GM18867 (cell line): Measurements from ENCODE around the gene NPHP4.

ENCODE experiments used
- ATAC-seq: cut with Tn5 transposase; IDR thresholded peaks from one replicate; pipeline ENCODE4 v1.9.1; 2021; ENCODE audit warnings: mild to moderate bottlenecking, moderate library complexity; ENCODE audit not compliant: unreplicated experiment

The NPHP4 gene

DNA sequence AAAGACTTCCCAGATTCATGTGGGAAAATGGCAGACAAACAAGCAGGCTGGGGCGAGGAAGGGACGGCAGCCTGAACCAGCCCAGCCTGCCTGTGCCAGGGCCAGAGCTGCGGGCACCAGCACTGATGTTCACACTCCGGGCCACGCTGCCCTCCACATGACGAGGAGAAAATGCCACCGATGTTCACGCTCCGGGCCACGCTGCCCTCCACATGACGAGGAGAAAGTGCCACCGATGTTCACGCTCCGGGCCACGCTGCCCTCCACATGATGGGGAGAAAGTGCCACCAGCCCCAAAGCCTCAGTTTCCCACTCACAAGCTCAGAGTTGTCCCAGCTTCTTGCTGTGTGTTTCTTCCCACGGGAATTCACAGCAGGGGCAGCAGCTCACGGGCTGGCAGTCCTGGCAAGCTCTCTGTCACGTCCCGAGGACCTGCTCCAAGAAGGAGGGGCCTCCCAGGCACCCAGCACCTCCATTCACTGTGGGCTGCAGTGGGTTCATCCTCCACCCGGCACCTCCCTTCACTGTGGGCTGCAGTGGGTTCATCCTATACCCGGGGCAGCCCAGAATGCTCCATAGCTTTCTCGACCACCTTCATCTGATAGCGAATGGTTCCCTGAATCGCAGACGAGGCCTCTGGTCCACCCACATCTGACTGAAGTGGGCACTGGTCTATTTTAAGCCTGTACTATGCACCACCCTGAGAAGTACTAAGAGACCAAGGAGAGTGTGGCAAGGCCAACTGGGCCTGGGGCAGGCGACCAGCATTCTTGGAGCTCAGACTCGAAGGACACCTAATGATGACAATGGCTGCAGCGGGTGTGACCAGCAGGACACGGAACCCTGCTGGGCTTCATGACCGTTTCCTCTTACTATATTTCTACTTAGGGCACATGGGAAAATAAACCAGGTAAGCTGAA, 108.8 kb downstream of the NPHP4 start:
- ATAC-seq = no peak

DNA sequence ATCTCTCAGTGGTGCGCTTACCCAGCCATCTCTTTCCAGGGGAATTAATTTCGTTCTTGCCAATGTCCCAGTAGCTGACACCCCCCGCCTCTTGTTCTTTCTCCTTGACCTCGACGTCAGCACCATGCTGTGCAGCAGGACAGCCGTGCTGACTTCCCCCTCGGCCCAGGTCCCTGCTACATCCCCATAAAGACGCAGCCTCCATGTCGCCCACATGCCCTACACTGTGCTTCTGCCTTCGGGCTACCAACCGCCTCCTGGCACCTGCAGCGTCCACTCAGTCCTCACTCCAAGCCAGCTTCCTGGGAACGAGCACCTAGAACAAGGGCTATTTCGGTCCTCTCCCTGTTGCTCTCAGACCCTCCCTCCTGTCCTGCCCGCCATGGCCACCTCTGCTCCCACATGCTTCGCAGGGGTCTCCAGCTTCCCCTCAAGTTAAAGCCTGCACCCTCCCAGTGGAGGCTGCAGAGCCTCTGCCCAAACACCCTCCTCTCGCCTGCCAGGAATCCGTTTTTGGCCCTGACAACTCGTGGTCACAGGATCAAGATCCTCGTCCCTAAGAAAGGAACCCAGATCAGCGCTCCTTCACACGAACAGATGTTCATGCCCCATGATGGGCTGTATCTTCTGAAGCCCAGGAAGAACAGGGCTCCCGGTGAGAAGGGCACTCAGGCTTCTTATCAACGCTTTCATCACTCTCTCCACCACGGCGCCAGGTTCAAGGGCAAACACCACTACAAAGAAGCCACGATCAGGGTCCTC, 109.7 kb downstream of the NPHP4 start:
- no peak for ATAC-seq

DNA sequence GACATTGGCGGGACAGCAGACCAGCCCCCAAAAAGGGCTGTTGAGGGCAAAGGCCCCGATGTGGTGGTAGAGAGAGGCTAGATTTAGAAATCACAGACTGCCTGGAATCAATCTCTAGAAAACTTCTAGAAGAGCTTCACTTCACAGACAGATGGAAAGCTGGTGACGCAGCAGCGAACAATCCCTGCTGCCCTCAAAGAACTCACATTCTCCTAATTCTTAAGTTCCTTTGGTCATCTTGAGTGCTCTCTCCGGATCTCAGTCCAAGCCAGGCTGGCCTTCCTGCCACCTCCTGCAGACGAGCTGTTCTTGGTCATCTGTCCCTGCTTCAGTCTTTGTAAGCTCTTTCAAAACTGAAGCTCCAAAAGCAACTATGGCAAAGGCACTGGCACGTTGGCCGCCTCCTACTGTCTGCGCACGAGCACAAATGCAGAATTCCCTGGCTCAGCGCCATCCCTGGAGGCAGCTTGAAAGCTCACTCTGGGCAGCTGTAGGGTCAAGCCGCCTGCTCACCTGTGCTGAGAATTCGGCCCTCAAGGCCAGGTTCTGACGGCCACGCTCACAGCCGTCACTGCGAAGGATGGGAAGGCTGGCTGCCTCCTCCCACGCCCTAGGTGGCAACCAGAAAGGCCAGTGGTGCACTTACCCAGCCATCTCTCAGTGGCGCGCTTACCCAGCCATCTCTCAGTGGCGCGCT, 110.6 kb downstream of the NPHP4 start:
- ATAC-seq = no peak

DNA sequence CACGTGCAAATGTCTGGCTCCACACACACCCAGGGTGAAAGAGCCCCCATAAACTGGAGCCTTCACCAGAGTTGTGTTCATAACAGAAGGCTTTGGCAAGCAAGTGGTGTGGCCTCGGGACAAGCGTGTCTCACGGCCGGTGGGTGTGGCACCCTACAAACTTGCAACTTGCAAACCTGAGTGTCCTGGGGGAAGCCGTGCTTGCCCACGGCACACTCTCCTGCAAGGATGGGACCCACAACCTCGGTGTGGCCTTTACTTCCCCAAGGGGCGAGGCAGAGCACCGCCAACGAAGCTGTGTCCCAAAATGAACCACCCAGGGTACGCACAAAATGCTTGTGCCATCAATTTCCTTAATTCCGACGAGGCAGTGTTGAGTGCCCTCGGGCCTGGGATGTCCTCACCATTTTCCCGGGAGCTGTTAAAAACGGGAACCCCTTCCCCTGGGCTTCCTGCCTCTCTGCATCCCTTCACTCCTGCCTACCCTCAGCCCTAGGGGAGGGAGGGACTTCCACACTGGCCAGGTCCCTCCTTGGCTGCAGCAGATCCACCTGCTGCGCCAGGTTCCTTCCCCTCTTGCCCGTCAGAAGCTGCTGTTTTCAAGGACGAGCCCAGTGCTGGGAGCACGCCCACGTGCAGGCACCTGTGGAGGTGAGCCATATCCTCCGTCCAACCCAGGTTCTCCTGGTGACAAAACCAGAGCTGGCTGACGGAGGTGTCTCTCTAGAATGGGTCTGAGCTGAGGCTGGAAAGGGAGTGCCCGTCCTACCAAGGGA, 111.4 kb downstream of the NPHP4 start:
- no peak for ATAC-seq

DNA sequence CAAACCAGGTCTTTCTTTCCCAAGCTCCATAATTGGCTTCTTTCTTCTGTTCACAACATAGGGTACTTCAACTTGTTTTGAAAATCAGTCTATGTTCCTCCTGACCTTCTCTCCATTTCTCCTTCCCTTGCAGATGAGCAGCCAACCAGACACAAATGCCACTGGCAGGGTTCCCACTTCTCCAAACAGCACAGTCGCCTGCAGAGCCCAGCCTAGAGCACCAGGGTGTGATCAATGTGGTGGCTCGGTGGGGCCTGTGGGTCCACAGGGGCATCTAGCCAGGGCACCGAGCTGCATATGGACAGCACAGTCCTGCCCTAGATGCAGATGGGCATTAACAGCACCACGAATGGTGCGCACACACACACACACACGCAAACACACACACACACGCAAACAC, 112.8 kb downstream of the NPHP4 start:
- ATAC-seq = no peak

DNA sequence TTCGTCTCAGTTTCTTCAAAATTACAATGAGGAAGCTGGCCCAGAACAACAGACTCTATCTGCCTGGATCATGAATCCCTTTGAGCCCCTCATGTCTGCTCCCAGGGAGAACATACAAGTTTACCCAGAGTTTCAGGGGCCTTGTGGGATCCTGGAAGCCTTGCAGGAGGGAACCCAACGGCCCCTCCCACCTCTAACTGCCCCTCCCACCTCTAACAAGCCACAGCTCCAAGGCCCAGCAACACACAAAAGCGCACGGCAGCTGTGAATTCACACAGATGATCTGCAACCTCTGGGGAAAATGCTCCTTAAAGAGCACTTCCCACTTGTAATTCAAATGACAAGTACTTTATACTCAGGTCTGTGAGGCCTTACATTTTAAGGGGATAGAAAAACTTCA, 113.3 kb downstream of the NPHP4 start:
- no peak for ATAC-seq

DNA sequence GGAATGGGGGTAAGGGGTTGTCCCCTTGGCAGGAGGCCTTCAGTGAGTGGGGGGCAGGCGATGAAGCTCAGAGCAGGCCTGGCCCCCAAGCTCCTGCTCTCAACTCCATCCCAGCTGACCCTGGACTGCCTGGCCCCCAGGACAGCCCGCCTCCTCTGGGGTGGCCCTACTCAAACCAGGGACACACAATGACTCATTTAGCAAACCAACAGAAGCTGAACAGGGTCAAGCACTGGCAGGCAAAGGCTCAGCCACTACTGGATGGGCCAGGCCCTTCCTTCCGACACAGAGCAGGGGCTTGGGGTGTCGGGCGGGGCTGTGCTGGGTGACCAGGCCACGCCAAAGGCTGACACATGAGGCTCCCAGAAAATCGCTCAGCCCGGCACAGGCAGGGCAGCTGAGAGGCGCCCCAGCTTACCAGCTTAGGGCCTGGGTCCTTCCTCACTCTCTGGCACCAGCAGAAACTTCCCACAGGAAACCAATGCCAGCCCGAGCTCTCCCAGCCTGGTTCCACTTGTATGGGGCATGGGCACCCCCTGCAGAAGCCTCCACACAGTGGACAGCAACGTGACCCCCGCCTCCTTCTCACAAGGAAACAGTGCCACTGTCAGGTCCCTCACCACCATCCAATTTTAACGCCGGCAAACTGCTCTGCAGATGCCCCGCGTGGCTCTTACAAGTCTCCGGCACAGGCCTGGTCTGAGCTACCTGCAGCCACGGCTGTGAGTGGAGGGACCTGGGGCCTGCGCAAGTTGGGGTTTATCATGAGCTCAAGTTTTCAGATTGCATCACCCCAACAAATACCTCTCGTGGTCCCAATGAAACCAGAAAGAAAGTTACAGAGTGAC, 114.3 kb downstream of the NPHP4 start:
- ATAC-seq = no peak

DNA sequence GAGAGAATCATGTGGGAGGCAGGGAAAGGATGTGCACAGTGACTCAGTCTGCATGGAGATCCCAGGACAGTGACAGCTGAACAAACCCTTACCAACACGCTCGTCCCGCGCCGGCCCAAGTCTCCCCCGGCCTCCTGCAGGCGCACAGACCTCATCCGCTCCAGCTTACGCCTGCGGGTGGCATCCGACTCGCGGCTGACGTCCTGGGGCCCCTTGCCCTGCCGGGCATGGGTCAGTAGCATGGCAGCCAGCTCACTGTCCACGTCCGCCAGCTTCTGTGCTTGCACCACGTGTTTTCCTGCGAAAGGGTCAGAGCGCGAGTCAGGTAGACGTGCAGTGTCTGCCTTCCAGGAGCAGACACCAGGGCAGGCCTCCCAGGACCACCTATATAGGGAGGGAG, 115.2 kb downstream of the NPHP4 start:
- no peak for ATAC-seq

DNA sequence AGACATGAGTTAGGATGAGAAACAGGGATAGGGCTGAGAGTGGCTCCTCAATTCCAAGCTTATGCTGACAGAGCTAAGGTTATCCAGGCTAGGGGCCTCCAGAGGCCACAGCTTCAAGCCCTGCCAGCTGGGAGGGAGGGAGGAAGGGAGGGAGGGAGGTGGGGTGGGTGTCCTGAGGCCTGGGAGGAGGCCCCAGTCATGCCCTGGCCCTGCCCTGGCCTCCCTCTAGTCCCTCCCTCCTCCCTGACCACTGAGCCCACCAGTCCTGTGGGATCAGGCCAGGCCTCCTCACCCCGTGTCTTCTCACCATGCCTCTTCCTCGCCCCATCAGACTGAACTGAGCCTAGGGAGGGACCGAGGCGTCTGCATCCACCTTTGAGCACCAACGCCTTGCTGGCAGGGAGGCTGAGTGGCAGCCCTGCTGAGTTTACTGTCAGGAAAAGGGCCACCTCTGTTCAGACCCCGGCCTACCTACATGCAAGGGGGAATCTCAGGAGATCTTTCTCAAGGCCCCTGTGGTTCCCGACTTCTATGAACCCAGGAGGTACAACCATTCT, 116.1 kb downstream of the NPHP4 start:
- ATAC-seq = no peak

DNA sequence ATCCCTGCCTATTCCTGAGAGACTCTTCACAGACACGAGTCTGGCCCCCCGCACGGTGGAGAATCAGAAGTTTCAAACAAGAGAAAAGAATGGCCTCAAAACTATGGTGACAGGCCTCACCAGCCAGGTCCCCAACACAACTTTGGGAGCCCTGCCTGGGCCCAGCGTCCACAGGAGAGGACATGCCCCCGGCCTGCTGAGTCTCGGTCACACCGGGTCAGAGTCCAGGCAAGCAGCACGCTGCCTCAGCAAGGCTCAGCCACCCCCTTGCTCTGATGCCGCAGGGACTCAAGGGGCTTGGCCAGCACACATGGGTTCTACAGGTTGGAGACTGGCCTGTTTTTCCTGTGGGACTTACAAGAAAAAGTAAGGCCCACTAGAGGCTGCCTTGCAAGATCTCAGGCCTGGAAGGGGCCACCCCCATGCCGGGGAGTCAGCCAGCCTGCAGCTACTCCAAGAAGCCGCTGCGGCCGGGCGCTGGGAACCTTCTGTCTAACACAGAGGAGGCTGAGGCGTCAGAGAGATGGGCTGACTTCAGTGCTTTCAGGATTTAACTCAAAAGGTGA, 116.8 kb downstream of the NPHP4 start:
- ATAC-seq = no peak

DNA sequence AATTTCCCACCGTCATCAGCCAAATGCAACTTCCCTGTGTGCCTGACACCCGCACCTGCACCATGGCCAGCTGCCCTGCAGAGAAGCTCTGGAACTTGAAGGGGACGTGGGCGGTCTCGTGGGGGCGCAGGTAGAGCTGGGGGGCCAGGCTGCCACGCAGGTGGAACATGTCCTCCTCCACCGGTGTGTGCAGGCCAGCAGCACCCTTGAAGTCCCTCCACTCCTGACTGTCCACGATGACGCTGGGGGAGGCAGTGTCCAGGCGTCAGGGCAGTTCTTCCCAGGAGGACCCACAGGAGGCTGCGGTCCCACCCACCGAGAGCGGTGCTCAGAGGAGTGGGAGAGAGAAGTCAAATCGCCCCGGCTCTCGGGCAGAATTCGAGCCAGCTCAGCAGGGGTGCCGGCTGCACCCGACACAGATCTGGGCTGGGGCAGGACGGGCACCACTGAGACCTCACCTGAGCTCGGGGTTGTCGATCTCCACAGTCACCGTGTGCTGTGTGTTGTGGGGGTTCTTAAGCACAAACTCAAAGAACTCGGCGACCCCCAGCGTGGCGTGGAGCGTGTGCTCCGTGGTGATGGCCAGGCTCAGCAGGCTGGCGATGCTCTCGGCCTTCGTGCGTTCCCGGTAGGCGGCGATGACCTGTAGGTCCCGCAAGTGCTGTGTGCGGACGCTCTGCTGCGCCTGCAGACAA, 117.7 kb downstream of the NPHP4 start:
- no peak for ATAC-seq

DNA sequence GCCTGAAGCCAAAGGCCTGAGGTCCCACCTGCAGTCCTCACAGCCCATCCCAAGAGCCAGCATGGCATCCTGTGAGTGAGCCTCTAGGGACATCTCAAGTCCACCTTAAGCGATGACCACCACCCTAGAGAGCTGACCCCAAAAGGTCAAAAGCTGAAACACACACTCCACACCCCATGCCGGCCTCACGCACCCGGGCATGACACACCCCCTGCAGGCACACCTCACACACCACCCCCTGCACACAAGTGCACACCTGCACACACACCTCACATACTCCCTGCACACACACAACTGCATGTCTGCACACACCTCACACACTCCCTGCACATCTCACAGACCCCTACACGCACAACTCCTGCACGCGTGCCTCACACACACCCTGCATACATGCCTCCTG, 118.7 kb downstream of the NPHP4 start:
- ATAC-seq = no peak

DNA sequence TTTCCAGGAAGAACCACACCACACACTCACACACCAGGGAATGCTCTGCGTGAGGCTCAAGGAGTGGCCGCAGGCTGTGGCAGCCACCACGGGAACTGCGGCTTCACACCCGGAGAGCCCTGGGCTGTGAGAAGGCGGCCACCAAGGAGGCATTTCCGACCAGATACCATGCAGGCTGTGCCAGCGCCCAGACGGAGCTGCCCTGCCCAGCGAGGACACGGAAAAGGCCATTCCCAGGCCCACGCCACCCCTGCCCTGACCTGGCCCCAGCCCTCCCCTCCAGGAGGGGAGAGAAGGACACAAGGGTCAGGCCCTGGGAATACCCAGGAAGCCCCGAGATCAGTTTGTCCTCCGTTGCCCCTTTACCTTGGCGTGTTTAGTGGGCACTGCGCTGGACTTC, 119.3 kb downstream of the NPHP4 start:
- no peak for ATAC-seq

DNA sequence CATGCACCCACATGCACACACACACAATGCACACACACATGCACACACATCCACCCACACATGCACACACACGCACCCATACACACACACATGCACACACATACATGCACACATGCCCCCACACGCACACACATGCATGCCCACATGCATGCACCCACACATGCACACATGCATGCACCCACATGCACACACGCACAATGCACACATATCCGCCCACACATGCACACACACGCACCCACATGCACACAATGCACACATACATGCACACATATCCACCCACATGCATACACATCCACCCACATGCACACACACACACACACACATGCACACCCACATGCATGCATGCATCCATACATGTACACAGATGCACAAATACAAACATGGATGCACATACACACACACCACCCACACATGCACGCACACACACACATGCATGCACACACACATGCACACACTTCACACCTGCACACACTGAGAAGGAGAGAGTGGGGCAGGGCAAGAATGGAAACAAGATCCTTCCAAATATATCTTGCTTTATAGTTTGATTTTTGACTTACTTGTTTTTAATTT, 123.2 kb downstream of the NPHP4 start:
- ATAC-seq = no peak

DNA sequence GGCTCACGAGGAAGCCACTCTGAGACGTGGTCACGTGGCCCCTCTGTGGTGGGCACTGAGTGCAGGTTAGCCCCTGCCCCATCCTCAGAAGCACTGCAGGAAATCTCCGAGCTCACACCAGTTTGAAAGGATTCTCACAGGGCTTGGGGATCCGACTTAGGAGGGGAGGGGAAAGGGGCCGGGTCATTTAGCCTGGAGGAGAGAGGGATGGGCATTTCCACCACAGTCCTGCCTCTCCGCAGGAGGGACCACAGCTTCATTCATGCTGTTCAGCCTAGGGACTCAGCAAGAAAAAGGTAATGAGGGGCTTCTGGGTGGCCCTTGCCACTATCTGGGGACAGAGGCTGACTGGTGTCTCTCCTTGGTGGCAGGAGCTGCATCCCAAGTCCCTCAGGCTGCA, 126.5 kb downstream of the NPHP4 start:
- ATAC-seq = no peak

DNA sequence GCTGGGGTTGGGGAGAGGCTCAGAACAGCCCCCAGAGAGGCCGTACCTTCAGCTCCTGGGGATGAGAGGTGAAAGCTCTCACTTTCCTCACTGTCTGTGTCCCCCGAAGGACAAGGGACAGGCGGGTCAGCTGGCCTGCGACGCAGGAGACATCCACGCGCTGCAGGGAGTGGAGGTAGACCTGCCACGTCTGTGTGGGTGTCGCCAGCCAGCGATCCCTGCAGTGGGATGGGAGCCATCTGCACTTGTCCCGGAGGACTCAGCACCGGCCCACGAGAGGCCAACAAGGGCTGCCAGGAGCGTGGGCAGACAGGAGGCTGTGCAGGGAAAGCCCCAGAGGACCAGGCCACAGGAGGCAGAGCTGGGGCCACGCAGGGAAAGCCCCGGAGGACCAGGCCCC, 127.2 kb downstream of the NPHP4 start:
- ATAC-seq = no peak

DNA sequence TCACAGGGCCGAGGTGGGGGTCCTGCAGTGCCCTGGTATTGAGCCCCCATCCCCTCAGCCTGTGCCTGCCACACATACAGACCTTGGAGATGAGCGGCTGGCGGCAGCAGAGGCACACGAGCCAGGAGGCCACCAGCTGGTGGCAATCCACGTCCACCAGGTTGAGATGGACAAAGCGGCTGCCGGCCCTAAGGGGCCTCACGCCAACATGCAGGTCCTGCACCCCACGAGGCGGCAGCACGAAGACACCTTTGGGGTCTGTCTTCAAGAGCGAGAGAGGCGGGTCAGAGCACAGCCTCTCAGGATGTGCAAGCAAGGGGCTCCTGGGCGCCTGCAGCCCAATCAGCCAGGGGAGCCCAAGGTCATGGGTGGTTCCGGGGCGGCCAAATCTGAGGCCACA, 128.0 kb downstream of the NPHP4 start:
- no peak for ATAC-seq

DNA sequence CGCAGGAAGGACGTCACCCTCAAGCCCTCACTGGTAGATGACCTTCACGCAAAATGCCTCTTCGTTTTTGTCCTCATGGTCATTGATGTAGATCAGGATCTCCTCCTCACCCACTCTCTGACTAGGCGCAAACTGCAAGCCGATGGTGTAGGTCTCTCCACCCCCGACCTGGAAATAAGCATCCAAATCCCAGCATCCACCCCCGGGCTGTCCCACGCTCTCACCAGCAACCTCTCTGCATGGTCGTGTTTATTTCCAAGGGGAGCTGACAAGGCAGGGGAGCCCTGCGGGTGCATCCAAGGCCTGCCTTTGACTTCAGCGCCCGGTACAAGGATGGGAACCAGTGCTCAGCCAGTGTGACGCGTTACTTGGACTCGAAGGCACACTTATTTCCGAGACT, 129.0 kb downstream of the NPHP4 start:
- ATAC-seq = no peak
